ENCODE data around the gene ADGRV1.

The ADGRV1 gene

GRCh38 chr5:90561766-90562165 is 3.2 kb downstream of the ADGRV1 start:
- no peaks in the 10 kb centered on the region for H3K9me2 ChIP-seq (replicated peaks; ENCODE audit: low read depth, low read length)
- H3K4me1 ChIP-seq (ENCODE audit: insufficient read depth, low read length, poor library complexity, severe bottlenecking) = no peaks in the 10 kb centered on the region
- H3K79me2 ChIP-seq (ENCODE audit: insufficient read depth, low read length) = no peaks in the 10 kb centered on the region
- no peaks in the 10 kb centered on the region for H3K36me3 ChIP-seq (ENCODE audit: insufficient read depth, low read length)
- H3K4me2 ChIP-seq (ENCODE audit: low read depth, low read length, poor library complexity, severe bottlenecking) = no peak overlapping the region
- TF ChIP-seq, protein P1, sequence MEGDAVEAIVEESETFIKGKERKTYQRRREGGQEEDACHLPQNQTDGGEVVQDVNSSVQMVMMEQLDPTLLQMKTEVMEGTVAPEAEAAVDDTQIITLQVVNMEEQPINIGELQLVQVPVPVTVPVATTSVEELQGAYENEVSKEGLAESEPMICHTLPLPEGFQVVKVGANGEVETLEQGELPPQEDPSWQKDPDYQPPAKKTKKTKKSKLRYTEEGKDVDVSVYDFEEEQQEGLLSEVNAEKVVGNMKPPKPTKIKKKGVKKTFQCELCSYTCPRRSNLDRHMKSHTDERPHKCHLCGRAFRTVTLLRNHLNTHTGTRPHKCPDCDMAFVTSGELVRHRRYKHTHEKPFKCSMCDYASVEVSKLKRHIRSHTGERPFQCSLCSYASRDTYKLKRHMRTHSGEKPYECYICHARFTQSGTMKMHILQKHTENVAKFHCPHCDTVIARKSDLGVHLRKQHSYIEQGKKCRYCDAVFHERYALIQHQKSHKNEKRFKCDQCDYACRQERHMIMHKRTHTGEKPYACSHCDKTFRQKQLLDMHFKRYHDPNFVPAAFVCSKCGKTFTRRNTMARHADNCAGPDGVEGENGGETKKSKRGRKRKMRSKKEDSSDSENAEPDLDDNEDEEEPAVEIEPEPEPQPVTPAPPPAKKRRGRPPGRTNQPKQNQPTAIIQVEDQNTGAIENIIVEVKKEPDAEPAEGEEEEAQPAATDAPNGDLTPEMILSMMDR (conservative IDR thresholded peaks at IDR 0.05; ENCODE audit: low read length) = no peak
- no peak for TF ChIP-seq EZH2phosphoT487 (IDR thresholded peaks at IDR 0.05; ENCODE audit: borderline replicate concordance)
- H4K20me1 ChIP-seq (ENCODE audit: insufficient read depth, low read length, poor library complexity, severe bottlenecking) = no peaks in the 10 kb centered on the region
- H3F3A ChIP-seq (ENCODE audit: low read depth) = no peaks in the 10 kb centered on the region
- no peak overlapping the region for H2AFZ ChIP-seq (ENCODE audit: low read length)
- no peak overlapping the region for H3K4me3 ChIP-seq (ENCODE audit: low read length, poor library complexity, severe bottlenecking)
- no peak overlapping the region for H3K9ac ChIP-seq (ENCODE audit: low read depth, low read length, poor library complexity, severe bottlenecking)
- no peaks in the 10 kb centered on the region for H3K27me3 ChIP-seq (ENCODE audit: insufficient read depth, low read length, poor library complexity, severe bottlenecking)
- no peaks in the 10 kb centered on the region for H3K9me3 ChIP-seq (ENCODE audit: insufficient read depth, low read depth, low read length)

DNA sequence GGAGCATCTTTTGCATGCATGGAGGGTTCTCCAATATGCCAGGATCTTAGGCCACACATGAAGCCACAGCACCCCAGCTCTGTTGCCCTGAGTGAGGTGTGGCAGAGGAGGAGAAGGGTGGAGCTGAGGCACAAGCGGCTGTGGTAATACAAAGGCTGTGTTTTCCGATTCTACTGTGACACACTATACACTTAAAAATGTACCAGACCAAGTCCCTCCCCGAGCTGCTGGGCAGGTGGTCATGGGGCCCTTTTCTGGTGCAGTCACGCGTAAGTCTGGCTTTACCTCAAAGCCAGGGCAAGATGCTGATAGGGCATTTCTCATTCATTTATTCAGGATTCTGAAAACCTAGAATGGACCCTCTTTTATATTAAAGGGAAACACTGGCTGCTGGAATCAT is 3.7 kb downstream of the ADGRV1 start:
- no peak overlapping the region for H3K9ac ChIP-seq (ENCODE audit: low read depth, low read length, poor library complexity, severe bottlenecking)
- no peaks in the 10 kb centered on the region for H3K9me2 ChIP-seq (replicated peaks; ENCODE audit: low read depth, low read length)
- TF ChIP-seq, protein P1 (conservative IDR thresholded peaks at IDR 0.05; ENCODE audit: low read length) = no peak
- TF ChIP-seq EZH2phosphoT487 (IDR thresholded peaks at IDR 0.05; ENCODE audit: borderline replicate concordance) = no peak
- H3K36me3 ChIP-seq (ENCODE audit: insufficient read depth, low read length) = no peaks in the 10 kb centered on the region
- H3K79me2 ChIP-seq (ENCODE audit: insufficient read depth, low read length) = no peaks in the 10 kb centered on the region
- H3K4me3 ChIP-seq (ENCODE audit: low read length, poor library complexity, severe bottlenecking) = no peak overlapping the region
- no peaks in the 10 kb centered on the region for H3F3A ChIP-seq (ENCODE audit: low read depth)
- no peaks in the 10 kb centered on the region for H4K20me1 ChIP-seq (ENCODE audit: insufficient read depth, low read length, poor library complexity, severe bottlenecking)
- no peak overlapping the region for H3K4me2 ChIP-seq (ENCODE audit: low read depth, low read length, poor library complexity, severe bottlenecking)
- no peaks in the 10 kb centered on the region for H3K4me1 ChIP-seq (ENCODE audit: insufficient read depth, low read length, poor library complexity, severe bottlenecking)
- no peaks in the 10 kb centered on the region for H3K27me3 ChIP-seq (ENCODE audit: insufficient read depth, low read length, poor library complexity, severe bottlenecking)
- H2AFZ ChIP-seq (ENCODE audit: low read length) = no peak overlapping the region
- H3K9me3 ChIP-seq (ENCODE audit: insufficient read depth, low read depth, low read length) = no peaks in the 10 kb centered on the region

DNA sequence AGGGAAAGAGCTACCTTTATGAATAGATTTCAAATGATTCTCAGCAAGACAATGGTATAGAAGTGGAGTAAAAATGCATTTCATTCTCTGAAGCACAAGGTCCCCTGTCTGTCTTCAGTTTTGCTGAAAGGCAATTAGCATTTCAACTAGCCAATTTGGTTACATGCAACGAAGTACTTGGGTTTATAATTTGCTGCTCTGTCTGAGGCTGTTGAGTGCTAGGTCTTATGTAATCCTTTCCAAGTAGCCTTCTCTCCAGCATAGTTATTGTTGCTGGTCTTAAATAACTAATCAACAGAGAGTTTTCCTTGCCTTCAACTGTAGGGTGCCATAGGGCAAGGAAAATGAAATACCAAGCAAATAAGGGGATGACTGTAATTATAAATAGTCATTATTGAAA is 4.5 kb downstream of the ADGRV1 start:
- no peak overlapping the region for H2AFZ ChIP-seq (ENCODE audit: low read length)
- H3K4me1 ChIP-seq (ENCODE audit: insufficient read depth, low read length, poor library complexity, severe bottlenecking) = no peaks in the 10 kb centered on the region
- TF ChIP-seq EZH2phosphoT487 (IDR thresholded peaks at IDR 0.05; ENCODE audit: borderline replicate concordance) = no peak
- TF ChIP-seq, protein P1 (conservative IDR thresholded peaks at IDR 0.05; ENCODE audit: low read length) = no peak
- no peaks in the 10 kb centered on the region for H4K20me1 ChIP-seq (ENCODE audit: insufficient read depth, low read length, poor library complexity, severe bottlenecking)
- H3K4me3 ChIP-seq (ENCODE audit: low read length, poor library complexity, severe bottlenecking) = no peak overlapping the region
- no peaks in the 10 kb centered on the region for H3K36me3 ChIP-seq (ENCODE audit: insufficient read depth, low read length)
- no peaks in the 10 kb centered on the region for H3K9me3 ChIP-seq (ENCODE audit: insufficient read depth, low read depth, low read length)
- no peak overlapping the region for H3K9ac ChIP-seq (ENCODE audit: low read depth, low read length, poor library complexity, severe bottlenecking)
- H3K4me2 ChIP-seq (ENCODE audit: low read depth, low read length, poor library complexity, severe bottlenecking) = no peak overlapping the region
- H3K9me2 ChIP-seq (replicated peaks; ENCODE audit: low read depth, low read length) = no peaks in the 10 kb centered on the region
- H3K79me2 ChIP-seq (ENCODE audit: insufficient read depth, low read length) = no peaks in the 10 kb centered on the region
- H3K27me3 ChIP-seq (ENCODE audit: insufficient read depth, low read length, poor library complexity, severe bottlenecking) = no peaks in the 10 kb centered on the region
- no peaks in the 10 kb centered on the region for H3F3A ChIP-seq (ENCODE audit: low read depth)

Measured in Loucy (cell line).